ENCODE data around the gene CCSAP. TPM values are rescaled to one million over a fixed set of nuclear protein-coding genes. Genes with fewer than 3 reads are reported as not detected.
A peak's percentile ranks its signal among the peaks of the same experiment; 100 is the strongest.

The CCSAP gene
- total and polyA plus RNA-seq, 2 of the 13 experiments (the other 11 are each of a cell fraction or from before 2014, with no cell fraction given): 3.7 to 9.0 TPM

DNA sequence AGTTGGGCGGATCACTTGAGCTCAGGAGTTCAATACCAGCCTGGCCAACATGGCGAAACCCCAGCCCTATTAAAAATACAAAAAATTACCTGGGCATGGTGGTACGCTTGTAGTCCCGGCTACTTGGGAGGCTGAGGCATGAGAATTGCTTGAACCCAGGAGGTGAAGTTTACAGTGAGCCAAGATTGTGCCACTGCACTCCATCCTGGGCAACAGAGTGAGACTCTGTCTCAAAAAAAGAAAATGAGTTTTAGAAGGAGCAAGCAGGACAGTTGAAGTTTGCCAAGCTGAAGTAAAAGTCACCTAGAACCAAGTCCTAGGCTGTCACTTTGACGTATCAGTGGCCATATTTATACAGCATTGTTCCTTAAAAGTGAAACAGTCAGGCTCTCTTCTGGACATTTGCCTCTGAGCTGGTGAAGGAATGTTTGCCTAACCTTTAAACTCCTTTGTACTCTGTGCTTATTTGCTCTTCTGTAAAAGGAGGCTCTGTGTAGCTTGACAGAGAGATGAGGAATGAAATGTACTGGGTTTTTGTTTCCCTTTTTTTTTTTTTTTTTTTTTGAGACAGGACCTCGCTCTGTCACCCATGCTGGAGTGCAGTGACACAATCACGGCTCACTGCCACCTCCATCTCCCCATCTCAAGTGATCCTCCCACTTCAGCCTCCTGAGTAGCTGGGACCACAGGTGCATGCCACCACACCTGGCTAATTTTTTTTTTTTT is 69.2 kb downstream of the CCSAP start (continued):
- TF ChIP-seq ZZZ3 (CRISPR knock-in tag; IDR thresholded peaks at IDR 0.05; ENCODE audit: borderline replicate concordance): no peak
- TF ChIP-seq, protein P1, sequence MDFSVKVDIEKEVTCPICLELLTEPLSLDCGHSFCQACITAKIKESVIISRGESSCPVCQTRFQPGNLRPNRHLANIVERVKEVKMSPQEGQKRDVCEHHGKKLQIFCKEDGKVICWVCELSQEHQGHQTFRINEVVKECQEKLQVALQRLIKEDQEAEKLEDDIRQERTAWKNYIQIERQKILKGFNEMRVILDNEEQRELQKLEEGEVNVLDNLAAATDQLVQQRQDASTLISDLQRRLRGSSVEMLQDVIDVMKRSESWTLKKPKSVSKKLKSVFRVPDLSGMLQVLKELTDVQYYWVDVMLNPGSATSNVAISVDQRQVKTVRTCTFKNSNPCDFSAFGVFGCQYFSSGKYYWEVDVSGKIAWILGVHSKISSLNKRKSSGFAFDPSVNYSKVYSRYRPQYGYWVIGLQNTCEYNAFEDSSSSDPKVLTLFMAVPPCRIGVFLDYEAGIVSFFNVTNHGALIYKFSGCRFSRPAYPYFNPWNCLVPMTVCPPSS (IDR thresholded peaks at IDR 0.05): no peak
- TF ChIP-seq, protein P2, sequence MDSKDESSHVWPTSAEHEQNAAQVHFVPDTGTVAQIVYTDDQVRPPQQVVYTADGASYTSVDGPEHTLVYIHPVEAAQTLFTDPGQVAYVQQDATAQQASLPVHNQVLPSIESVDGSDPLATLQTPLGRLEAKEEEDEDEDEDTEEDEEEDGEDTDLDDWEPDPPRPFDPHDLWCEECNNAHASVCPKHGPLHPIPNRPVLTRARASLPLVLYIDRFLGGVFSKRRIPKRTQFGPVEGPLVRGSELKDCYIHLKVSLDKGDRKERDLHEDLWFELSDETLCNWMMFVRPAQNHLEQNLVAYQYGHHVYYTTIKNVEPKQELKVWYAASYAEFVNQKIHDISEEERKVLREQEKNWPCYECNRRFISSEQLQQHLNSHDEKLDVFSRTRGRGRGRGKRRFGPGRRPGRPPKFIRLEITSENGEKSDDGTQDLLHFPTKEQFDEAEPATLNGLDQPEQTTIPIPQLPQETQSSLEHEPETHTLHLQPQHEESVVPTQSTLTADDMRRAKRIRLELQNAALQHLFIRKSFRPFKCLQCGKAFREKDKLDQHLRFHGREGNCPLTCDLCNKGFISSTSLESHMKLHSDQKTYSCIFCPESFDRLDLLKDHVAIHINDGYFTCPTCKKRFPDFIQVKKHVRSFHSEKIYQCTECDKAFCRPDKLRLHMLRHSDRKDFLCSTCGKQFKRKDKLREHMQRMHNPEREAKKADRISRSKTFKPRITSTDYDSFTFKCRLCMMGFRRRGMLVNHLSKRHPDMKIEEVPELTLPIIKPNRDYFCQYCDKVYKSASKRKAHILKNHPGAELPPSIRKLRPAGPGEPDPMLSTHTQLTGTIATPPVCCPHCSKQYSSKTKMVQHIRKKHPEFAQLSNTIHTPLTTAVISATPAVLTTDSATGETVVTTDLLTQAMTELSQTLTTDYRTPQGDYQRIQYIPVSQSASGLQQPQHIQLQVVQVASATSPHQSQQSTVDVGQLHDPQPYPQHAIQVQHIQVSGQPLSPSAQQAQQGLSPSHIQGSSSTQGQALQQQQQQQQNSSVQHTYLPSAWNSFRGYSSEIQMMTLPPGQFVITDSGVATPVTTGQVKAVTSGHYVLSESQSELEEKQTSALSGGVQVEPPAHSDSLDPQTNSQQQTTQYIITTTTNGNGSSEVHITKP (CRISPR knock-in tag; IDR thresholded peaks at IDR 0.05; ENCODE audit: low read depth): no peak
- TF ChIP-seq, protein P3, sequence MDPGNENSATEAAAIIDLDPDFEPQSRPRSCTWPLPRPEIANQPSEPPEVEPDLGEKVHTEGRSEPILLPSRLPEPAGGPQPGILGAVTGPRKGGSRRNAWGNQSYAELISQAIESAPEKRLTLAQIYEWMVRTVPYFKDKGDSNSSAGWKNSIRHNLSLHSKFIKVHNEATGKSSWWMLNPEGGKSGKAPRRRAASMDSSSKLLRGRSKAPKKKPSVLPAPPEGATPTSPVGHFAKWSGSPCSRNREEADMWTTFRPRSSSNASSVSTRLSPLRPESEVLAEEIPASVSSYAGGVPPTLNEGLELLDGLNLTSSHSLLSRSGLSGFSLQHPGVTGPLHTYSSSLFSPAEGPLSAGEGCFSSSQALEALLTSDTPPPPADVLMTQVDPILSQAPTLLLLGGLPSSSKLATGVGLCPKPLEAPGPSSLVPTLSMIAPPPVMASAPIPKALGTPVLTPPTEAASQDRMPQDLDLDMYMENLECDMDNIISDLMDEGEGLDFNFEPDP (CRISPR knock-in tag; conservative IDR thresholded peaks at IDR 0.05): no peak
- no peak for TF ChIP-seq ZNF720 (CRISPR knock-in tag; IDR thresholded peaks at IDR 0.05)
- TF ChIP-seq, protein P4, sequence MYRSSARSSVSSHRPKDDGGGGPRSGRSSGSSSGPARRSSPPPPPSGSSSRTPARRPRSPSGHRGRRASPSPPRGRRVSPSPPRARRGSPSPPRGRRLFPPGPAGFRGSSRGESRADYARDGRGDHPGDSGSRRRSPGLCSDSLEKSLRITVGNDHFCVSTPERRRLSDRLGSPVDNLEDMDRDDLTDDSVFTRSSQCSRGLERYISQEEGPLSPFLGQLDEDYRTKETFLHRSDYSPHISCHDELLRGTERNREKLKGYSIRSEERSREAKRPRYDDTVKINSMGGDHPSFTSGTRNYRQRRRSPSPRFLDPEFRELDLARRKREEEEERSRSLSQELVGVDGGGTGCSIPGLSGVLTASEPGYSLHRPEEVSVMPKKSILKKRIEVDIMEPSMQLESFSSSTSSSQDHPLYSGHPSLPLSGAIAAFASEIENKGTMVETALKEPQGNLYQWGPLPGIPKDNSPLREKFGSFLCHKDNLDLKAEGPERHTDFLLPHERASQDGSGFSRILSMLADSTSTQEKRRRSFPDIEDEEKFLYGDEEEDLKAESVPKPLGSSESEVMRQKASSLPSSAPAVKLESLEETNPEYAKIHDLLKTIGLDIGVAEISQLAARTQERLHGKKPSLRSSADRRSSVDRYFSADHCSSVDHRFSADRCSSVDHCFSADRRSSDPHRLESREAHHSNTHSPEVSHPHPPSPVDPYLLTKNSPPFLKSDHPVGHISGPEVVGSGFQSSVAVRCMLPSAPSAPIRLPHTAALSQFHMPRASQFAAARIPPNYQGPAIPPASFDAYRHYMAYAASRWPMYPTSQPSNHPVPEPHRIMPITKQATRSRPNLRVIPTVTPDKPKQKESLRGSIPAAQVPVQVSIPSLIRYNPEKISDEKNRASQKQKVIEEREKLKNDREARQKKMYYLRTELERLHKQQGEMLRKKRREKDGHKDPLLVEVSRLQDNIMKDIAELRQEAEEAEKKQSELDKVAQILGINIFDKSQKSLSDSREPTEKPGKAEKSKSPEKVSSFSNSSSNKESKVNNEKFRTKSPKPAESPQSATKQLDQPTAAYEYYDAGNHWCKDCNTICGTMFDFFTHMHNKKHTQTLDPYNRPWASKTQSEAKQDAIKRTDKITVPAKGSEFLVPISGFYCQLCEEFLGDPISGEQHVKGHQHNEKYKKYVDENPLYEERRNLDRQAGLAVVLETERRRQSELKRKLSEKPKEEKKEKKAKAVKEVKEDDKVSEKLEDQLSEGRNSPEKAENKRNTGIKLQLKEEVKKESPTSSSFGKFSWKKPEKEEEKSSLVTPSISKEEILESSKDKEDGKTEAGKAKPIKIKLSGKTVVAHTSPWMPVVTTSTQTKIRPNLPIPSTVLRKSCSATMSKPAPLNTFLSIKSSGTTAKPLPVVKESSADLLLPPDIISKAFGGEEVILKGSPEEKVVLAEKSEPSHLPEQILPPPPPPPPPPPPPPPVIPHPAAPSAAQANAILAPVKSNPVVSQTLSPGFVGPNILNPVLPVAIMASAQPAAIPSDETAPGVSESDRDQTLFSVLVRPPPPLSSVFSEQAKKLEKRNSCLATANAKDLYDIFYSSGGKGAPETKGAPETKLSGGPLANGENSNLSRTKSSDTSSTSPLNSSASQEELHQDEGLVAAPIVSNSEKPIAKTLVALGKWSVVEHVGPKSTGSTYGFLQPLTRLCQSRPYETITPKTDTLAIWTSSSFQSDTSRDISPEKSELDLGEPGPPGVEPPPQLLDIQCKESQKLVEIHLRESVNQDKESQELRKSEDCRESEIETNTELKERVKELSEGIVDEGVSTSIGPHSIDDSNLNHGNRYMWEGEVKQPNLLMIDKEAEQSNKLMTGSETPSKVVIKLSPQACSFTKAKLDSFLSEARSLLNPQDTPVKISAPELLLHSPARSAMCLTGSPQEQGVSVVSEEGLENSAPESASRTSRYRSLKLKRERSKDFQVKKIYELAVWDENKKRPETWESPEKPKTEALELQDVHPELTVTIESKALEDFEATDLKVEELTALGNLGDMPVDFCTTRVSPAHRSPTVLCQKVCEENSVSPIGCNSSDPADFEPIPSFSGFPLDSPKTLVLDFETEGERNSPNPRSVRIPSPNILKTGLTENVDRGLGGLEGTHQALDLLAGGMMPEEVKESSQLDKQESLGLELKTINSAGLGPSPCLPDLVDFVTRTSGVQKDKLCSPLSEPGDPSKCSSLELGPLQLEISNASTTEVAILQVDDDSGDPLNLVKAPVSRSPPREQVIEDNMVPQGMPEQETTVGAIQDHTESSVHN (CRISPR knock-in tag; IDR thresholded peaks at IDR 0.05): no peak
- TF ChIP-seq GTF2F1 (IDR thresholded peaks at IDR 0.05; ENCODE audit: low read length): no peak
- TF ChIP-seq, protein P5, sequence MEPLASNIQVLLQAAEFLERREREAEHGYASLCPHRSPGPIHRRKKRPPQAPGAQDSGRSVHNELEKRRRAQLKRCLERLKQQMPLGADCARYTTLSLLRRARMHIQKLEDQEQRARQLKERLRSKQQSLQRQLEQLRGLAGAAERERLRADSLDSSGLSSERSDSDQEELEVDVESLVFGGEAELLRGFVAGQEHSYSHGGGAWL (CRISPR knock-in tag; IDR thresholded peaks at IDR 0.05): no peak
- no peak for TF ChIP-seq SSRP1 (CRISPR knock-in tag; IDR thresholded peaks at IDR 0.05)
- TF ChIP-seq, protein P6, sequence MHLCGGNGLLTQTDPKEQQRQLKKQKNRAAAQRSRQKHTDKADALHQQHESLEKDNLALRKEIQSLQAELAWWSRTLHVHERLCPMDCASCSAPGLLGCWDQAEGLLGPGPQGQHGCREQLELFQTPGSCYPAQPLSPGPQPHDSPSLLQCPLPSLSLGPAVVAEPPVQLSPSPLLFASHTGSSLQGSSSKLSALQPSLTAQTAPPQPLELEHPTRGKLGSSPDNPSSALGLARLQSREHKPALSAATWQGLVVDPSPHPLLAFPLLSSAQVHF (CRISPR knock-in tag; IDR thresholded peaks at IDR 0.05): no peak
- TF ChIP-seq, protein P7, sequence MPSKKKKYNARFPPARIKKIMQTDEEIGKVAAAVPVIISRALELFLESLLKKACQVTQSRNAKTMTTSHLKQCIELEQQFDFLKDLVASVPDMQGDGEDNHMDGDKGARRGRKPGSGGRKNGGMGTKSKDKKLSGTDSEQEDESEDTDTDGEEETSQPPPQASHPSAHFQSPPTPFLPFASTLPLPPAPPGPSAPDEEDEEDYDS (CRISPR knock-in tag; IDR thresholded peaks at IDR 0.05): peak; percentile 44; the same call in 1 of the 2 replicates
- no peak for TF ChIP-seq GABPB1 (CRISPR knock-in tag; IDR thresholded peaks at IDR 0.05)
